A549 (cell line): Measurements from ENCODE around the gene HPCAL1.

Experiments used
- CEBPB ChIP-seq, 2 experiments: fragments of >200 bp in 1 of 2; sonication (Bioruptor Twin) in 1 of 2; formaldehyde crosslinking in 1 of 2; IDR thresholded peaks; 2 replicates each; pipeline ENCODE4 v1.6.1; 2012 to 2016
- HOXB13 ChIP-seq: fragments of 250-450 bp; sonication (Bioruptor Pico); IDR thresholded peaks from 2 replicates; pipeline ENCODE4 v1.5.0; 2020; ENCODE audit warnings: low read depth, mild to moderate bottlenecking, moderate library complexity
- KDM1A ChIP-seq: fragments of 200-600 bp; sonication (generic); IDR thresholded peaks from 2 replicates; pipeline ENCODE4 v1.6.1; 2016; ENCODE audit warnings: low read depth, mild to moderate bottlenecking
- RFX5 ChIP-seq: fragments of 450-650 bp; IDR thresholded peaks from 2 replicates; pipeline ENCODE4 v1.7.1; 2014; ENCODE audit warnings: antibody characterized with exemption, mild to moderate bottlenecking, moderate library complexity
- TF ChIP-seq, protein P1 (sequence below): fragments of >200 bp; sonication (Bioruptor Twin); formaldehyde crosslinking; IDR thresholded peaks from 3 replicates; pipeline ENCODE4 v1.5.1; 2016
- TF ChIP-seq, protein P2 (sequence below): fragments of 450-650 bp; IDR thresholded peaks from 2 replicates; pipeline ENCODE4 v1.6.1; 2014; ENCODE audit warnings: antibody characterized with exemption
- TF ChIP-seq, protein P3 (sequence below): fragments of 250-450 bp; sonication (Bioruptor Pico); IDR thresholded peaks from 2 replicates; pipeline ENCODE4 v1.5.0; 2021; ENCODE audit warnings: mild to moderate bottlenecking, moderate library complexity, borderline replicate concordance
- TF ChIP-seq, protein P4 (sequence below): IDR thresholded peaks from 2 replicates; pipeline ENCODE4 v1.6.1; 2012

DNA sequence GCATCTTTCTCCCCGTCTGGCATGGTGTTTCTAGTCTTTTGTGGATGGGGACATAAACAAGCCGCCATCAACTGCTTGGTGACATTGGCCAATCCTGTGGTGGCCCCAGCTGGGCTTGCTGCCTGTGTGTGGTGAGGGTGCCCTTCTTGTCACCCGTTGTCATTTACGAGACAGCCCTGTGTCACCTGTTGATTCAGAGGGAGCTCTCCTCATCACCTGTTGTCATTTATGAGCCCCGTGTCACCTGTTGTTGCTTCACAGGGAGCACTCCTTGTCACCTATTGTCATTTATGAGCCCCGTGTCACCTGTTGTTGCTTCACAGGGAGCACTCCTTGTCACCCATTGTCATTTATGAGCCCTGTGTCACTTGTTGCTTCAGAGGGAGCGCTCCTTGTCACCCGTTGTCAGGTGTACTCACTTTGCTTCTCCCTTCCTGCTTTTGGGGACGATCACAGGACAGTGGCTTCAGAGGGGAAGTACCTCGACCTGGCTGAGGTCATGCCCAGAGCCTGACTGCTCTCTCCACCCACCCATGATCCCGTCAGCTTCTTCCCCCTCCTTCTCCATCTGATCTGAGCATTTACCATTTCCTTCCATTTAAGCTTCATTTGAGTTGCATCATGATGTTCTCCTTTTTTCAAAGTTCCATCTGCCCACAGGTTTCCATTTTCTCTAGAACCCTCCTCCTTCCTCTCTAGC lies 29.1 kb downstream of the HPCAL1 start:
- TF ChIP-seq, protein P1, sequence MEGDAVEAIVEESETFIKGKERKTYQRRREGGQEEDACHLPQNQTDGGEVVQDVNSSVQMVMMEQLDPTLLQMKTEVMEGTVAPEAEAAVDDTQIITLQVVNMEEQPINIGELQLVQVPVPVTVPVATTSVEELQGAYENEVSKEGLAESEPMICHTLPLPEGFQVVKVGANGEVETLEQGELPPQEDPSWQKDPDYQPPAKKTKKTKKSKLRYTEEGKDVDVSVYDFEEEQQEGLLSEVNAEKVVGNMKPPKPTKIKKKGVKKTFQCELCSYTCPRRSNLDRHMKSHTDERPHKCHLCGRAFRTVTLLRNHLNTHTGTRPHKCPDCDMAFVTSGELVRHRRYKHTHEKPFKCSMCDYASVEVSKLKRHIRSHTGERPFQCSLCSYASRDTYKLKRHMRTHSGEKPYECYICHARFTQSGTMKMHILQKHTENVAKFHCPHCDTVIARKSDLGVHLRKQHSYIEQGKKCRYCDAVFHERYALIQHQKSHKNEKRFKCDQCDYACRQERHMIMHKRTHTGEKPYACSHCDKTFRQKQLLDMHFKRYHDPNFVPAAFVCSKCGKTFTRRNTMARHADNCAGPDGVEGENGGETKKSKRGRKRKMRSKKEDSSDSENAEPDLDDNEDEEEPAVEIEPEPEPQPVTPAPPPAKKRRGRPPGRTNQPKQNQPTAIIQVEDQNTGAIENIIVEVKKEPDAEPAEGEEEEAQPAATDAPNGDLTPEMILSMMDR = no peak
- TF ChIP-seq, protein P2, sequence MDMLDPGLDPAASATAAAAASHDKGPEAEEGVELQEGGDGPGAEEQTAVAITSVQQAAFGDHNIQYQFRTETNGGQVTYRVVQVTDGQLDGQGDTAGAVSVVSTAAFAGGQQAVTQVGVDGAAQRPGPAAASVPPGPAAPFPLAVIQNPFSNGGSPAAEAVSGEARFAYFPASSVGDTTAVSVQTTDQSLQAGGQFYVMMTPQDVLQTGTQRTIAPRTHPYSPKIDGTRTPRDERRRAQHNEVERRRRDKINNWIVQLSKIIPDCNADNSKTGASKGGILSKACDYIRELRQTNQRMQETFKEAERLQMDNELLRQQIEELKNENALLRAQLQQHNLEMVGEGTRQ = no peak
- TF ChIP-seq, protein P3, sequence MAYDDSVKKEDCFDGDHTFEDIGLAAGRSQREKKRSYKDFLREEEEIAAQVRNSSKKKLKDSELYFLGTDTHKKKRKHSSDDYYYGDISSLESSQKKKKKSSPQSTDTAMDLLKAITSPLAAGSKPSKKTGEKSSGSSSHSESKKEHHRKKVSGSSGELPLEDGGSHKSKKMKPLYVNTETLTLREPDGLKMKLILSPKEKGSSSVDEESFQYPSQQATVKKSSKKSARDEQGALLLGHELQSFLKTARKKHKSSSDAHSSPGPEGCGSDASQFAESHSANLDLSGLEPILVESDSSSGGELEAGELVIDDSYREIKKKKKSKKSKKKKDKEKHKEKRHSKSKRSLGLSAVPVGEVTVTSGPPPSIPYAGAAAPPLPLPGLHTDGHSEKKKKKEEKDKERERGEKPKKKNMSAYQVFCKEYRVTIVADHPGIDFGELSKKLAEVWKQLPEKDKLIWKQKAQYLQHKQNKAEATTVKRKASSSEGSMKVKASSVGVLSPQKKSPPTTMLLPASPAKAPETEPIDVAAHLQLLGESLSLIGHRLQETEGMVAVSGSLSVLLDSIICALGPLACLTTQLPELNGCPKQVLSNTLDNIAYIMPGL (CRISPR knock-in tag) = no peak
- TF ChIP-seq, protein P4, sequence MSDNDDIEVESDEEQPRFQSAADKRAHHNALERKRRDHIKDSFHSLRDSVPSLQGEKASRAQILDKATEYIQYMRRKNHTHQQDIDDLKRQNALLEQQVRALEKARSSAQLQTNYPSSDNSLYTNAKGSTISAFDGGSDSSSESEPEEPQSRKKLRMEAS = no peak
- TF ChIP-seq CEBPB (IDR thresholded peaks at IDR 0.05) (no peak), HOXB13 (CRISPR knock-in tag) (no peak), KDM1A (no peak), RFX5 (no peak)
